Superior temporal gyrus (tissue), 1 donor: ENCODE data around the gene SLC44A3.
"Not testable (repeated sequence)": the region's sequence is repeated elsewhere in the genome, so short reads cannot be mapped to it uniquely, and the experiment has no call there.

ENCODE experiments used
- DNase-seq: peaks from one replicate; pipeline ENCODE4 v3.0.0-alpha.2; 2016; ENCODE audit errors: extremely low spot score

Gene SLC44A3

DNA sequence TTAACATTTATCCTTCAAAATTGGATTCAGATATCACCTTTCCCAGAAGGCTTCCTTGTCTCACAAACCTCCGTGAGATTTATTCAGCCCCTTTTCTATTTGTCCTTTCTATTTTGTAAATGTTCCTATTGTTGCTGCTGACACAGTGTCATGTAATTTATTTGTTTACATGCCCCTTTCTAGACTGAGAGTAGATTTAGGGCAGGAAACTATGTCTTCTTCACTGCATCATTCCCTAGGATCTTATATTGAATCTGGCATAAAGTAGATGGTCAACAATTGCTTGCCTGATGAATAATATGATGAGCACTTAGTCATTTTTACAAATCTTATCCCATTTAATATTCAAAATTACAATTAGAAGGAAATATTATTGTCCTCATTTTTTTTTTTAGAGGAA is 114.9 kb downstream of the SLC44A3 start:
- no peak for DNase-seq

DNA sequence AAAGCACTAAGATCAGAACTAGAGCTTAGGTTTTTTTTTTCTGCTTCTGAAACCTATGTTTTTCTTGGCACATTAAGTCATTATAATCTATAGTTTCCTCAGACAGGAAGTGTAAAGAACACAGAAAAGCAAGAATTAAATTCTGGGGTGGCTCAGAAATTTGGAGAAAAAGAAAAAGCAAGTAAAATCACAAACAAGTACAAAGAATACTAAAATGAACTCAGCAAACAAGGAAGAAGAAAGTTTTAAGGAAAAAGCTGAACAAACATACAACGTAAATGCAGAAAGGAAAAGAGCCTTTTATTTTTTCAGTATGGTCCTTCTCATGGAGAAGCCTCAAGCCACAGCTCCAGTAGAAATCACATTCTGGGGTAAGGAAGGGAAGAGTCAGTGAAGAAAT is 115.3 kb downstream of the SLC44A3 start:
- no peak for DNase-seq

DNA sequence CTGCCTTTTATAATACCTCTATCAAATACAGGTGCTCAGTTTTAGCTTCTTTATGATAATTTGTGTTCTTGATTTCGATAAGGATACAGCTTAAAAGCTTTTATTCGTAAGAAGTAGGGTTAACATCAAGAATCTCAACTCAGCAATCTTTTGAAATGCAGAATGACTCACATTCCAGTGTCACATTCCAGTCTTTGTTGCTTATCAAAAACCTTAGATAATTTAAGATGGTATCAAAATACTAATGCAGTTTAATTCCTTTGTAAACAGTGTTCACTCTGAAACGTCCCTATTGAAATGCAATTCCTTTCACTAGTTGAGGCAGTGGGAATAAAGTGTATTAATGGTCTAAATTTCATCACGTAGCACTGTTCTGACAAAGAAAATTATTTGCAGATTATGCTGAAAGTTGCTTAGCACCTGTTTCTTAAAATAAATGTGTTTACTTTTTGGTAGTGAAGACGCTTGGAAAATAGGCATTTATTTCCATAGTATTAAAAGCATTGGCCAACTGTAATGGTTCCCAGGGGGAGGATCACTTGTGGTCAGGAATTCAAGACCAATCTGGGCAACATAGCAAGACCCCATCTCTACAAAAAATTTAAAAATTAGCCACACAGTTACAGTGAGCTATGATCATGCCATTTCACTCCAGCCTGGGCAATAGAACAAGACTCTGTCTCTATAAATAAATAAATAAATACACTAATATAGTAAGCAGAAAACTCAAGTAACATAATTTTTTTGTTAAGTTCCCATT is 116.9 kb downstream of the SLC44A3 start:
- DNase-seq = no peak

DNA sequence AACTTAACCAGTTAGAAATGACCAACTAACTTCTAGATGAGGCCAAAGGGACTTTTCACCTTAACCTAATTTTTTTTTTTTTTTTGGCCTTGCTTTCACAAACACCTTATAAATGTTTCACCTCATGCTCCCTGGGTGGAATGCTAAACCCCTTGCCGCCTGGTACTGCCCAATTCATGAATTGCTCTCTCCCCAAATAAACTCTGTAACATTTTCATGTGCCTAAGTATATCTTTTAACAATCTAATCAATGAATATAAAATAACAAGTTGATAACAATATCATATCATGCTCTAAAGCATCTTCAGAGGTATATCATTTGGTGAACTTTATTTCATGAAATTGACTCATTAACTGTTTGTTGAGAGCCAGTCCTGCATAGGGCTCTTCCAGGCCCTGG is 117.7 kb downstream of the SLC44A3 start:
- no peak for DNase-seq

DNA sequence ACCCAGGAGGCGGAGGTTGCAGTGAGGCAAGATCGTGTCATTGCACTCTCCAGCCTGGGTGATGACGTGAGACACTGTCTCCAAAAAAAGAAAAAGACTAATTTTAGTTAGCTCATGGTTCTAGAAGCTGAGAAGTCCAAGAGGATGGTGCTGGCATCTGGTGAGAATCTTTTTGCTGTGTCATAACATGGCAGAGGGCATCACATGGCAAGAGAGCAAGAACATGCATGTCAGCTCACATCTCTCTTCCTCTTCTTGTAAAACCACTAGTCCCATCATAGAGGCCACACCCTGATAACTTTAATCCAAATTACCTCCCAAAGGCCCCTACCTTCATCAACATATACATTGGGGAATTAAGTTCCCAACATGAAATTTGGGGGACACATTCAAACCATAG is 120.6 kb downstream of the SLC44A3 start:
- DNase-seq = no peak

DNA sequence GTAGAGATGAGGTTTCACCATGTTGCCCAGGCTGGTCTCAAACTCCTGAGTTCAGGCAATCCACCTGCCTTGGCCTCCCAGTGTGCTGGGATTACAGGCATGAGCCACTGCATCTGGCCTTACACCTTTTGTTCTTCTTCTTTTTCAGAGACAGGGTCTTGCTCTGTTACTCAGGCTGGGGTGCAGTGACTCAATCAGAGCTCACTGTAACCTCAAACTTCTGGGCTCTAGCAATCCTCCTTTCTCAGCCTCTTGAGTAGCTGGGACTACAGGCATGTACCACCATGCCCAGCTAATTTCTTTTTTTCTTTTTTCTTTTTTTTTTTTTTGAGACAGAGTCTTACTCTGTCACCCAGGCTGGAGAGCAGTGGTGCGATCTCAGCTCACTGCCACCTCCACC is 121.3 kb downstream of the SLC44A3 start:
- DNase-seq = not testable (repeated sequence)

DNA sequence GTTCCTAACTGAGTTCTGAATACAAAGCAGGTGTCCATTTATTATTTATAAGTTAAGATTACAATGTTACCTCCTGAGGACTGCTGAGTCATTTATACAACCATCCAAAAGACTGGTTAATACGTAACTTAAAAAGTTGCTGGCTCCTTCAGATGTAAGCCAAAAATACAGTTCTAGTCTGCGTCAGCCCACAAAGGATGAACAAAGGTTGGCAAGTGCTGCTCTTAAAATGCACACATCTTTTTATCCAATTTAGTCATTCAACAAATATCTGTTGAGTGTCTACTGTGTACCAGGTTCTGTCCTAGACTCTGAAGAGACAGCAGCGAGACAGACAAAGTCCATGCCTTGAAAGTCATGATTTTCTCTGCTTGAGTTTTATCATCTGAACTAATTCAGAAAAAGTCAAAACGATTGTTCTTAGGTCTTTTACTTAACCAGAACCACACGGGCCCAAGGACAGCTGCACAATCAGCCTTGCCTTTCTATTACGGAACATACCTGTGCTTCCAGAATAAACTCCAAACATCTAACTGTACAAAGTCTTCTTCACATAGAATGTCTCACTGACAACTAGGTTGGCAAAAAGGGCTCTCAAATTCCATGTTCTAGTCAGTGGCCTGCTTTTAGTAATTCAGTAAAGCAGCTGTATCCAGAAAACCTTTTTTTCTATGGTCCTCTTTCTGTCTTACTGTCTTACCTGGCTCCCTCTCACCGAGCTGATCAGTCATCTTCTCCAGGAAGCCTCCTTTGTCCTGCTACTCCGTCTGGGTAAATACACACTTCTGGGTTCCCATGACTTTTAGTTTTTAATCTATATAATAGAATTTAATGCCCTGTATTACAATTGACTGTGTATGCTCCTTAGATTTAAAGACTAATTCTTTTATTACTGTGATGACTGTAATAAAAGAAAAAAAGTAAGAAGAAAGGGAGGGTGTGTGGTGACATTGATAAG is 122.3 kb downstream of the SLC44A3 start:
- no peak for DNase-seq
